Left lung (tissue), 14 donors: ENCODE results near the gene CEACAM20. TPM values are rescaled to one million over a fixed set of nuclear protein-coding genes. Genes with fewer than 3 reads are reported as not detected.

Source experiments
- ATAC-seq: fragments of 200-7000 bp; cut with Tn5 transposase; one replicate; pipeline ENCODE4 v1.9.1; 2020; ENCODE audit warnings: moderate library complexity
- DNase-seq, 4 donors: peaks; one replicate each; pipeline ENCODE4 v3.0.0-alpha.2; 2013 to 2020
- H3K27ac ChIP-seq, 2 donors: fragments of 200-600 bp; sonication (generic) in 1 of 2; one replicate each; pipeline versions ENCODE4 v1.5.0 to v1.8.0; 2020 to 2021
- H3K27me3 ChIP-seq, 2 donors: fragments of 200-600 bp; sonication (generic) in 1 of 2; one replicate each; pipeline versions ENCODE4 v1.5.0 to v1.8.0; 2020 to 2021
- H3K36me3 ChIP-seq, 2 donors: fragments of 200-600 bp; sonication (generic) in 1 of 2; one replicate each; pipeline versions ENCODE4 v1.5.0 to v1.8.0; 2020 to 2021
- H3K4me1 ChIP-seq, 2 donors: fragments of 200-600 bp; one replicate each; pipeline ENCODE4 v1.8.0; 2021
- H3K4me3 ChIP-seq, 2 donors: fragments of 200-600 bp; sonication (generic) in 1 of 2; one replicate each; pipeline versions ENCODE4 v1.5.0 to v1.8.0; 2020 to 2021; ENCODE audit warnings: mild to moderate bottlenecking in 1 of 2
- H3K9me3 ChIP-seq, 2 donors: fragments of 200-600 bp; sonication (generic) in 1 of 2; one replicate each; pipeline versions ENCODE4 v1.5.0 to v1.8.0; 2020 to 2021
- intact Hi-C, 2 donors: fragments of 100-400 bp; cut with DNase I; formaldehyde crosslinking; loops; one replicate each; pipeline versions ENCODE4 v1.11.2 to v1.14.2; 2022
- long read RNA-seq, 12 donors: library from polyadenylated mRNA in 2 of 12; unstranded in 2 of 12; transcript quantifications; one replicate each; pipeline ENCODE4 v2.0.0 and lab custom pipeline, GENCODE V29; 2019 to 2026
- polyA plus RNA-seq, 6 donors: library from polyadenylated mRNA; unstranded; fragments of 120-200 nt; gene quantifications; one replicate each; pipeline ENCODE4 v1.2.1, GENCODE V29; 2013; ENCODE audit not compliant: insufficient read length in 6 of 6
- total RNA-seq, 2 donors: library from RNA; stranded (reverse); fragmentation: NEBNext Ultra II Directional; extraction: Animal tissue kit (Norgen Biotek cat#: 25700); gene quantifications; one replicate each; pipeline ENCODE4 v1.2.1, GENCODE V29; 2021
- TF ChIP-seq, protein P1 (sequence below), 2 donors: fragments of 200-600 bp; sonication (generic) in 1 of 2; IDR thresholded peaks; one replicate each; pipeline versions ENCODE4 v1.5.0 to v1.8.0; 2021; ENCODE audit warnings: antibody characterized with exemption in 2 of 2
- donor health status: DM: no; HTN: yes; CAD: no.
- donor health status: DM: no; HTN: no; CAD: no.

The CEACAM20 gene
- total RNA-seq (not detected), polyA plus RNA-seq (not detected)
- long read RNA-seq, donor 1: 0 reads
- long read RNA-seq, donor 2: 0 reads
- long read RNA-seq, donor 3: 0 reads
- long read RNA-seq, donor 4: 0 reads
- long read RNA-seq, donor 5: 0 reads
- long read RNA-seq, donor 6: 0 reads
- long read RNA-seq, donor 7: 0 reads
- long read RNA-seq, donor 8: 0 reads
- long read RNA-seq, donor 9: 0 reads
- long read RNA-seq, donor 10: 0 reads
- long read RNA-seq, donor 11: 0 reads
- long read RNA-seq, donor 12: 0 reads

DNA sequence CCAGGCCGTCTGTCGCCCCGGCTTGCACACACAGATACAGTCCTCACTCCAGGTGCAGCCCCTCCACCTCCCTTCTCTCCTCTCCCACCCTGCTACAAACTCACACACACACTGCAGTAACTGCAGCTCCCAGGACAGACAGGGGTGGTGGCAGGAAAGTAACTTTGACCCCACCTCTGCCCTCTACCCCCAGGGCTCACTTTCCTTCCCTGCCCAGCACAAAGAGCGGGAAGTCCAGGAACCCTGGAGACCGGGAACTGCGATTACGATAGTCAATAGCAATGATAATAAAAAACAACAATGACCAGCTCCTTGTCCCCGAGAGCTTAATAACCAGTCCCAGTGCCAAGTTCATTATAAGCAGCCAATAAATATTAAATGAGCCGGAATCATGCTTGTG, at the start of gene CEACAM20:
TSS of gene CEACAM20 (minus strand) at position 140 of the 400 bp plus-strand sequence. CDS start 166 bp downstream, outside the sequence.
- H3K9me3 ChIP-seq: no peaks in the 10 kb centered on the region
- intact Hi-C loops: no loop called here
- H3K4me1 ChIP-seq: no peaks in the 10 kb centered on the region
- H3K27me3 ChIP-seq: peaks cover 0 to 47% of the 10 kb centered on the region in 2 donors
- H3K27ac ChIP-seq: no peak within 1 kb of the TSS
- TF ChIP-seq, protein P1, sequence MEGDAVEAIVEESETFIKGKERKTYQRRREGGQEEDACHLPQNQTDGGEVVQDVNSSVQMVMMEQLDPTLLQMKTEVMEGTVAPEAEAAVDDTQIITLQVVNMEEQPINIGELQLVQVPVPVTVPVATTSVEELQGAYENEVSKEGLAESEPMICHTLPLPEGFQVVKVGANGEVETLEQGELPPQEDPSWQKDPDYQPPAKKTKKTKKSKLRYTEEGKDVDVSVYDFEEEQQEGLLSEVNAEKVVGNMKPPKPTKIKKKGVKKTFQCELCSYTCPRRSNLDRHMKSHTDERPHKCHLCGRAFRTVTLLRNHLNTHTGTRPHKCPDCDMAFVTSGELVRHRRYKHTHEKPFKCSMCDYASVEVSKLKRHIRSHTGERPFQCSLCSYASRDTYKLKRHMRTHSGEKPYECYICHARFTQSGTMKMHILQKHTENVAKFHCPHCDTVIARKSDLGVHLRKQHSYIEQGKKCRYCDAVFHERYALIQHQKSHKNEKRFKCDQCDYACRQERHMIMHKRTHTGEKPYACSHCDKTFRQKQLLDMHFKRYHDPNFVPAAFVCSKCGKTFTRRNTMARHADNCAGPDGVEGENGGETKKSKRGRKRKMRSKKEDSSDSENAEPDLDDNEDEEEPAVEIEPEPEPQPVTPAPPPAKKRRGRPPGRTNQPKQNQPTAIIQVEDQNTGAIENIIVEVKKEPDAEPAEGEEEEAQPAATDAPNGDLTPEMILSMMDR (IDR thresholded peaks at IDR 0.05): no peak
- no peaks in the 10 kb centered on the region for H3K36me3 ChIP-seq
- no peak for ATAC-seq
- no peak for DNase-seq
- no peak within 1 kb of the TSS for H3K4me3 ChIP-seq

DNA sequence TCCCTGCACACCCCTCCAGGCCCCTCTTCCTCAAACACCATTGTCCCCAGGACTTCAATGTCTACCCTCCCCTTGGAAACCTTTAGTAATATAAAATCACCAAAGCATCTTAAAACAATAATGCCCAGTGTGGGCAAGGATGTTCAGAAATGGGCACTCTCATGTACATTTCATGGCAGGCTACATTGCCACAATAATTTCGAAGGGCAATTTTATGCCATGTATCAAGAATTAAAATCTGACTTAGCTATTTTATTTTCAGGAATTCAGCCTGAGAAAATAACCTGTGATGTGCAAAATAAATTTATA, 48.0 kb upstream of the CEACAM20 start:
- Histone ChIP-seq H3K27ac (no peak overlapping the region), H3K36me3 (no peaks in the 10 kb centered on the region), H3K4me3 (no peak overlapping the region), H3K4me1 (no peaks in the 10 kb centered on the region), H3K9me3 (no peaks in the 10 kb centered on the region), H3K27me3 (no peaks in the 10 kb centered on the region)
- TF ChIP-seq, protein P1 (IDR thresholded peaks at IDR 0.05): no peak
- ATAC-seq (no peak), DNase-seq (no peak)
- intact Hi-C loops: loop anchor here in 1 of 2 donors (5.0 kb wide), 1 partner anchor 80 kb away; no protein-coding TSS in a partner anchor

DNA sequence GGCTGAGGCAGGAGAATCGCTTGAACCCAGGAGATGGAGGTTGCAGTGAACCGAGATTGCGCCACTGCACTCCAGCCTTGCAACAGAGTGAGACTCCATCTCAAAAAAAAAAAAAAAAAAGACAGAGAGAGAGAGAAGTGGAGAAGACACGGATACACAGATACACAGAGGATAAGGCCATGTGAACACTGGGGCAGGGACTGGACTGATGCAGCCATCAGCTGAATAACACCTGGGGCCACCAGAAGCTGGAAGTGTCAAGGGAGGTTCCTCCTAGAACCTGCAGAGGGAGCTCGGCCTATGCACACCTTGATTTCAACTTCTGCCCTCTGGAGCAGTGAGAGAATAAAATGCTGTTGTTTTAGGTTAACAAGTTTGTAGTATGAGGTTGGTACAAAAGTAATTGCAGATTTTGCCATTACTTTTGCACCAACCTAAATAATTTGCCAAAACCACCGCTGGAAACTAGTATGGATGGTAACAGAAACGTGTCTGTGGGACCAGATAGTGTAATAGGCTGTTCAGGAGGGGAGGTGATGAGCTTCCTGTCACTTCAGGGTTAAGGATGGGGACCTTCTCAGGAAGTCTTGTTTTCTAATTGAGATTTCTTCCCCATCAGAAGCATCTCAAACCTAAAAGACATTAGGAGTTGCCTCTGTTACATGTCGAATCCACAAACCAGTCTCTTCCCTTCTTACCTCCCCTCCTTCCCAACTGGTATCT, 47.5 kb upstream of the CEACAM20 start:
- Histone ChIP-seq H3K4me3 (no peak overlapping the region), H3K9me3 (no peaks in the 10 kb centered on the region), H3K27ac (no peak overlapping the region), H3K4me1 (no peaks in the 10 kb centered on the region), H3K27me3 (no peaks in the 10 kb centered on the region), H3K36me3 (no peaks in the 10 kb centered on the region)
- ATAC-seq (peak; percentile 95), DNase-seq (peak in 1 of 4 donors; percentile 40)
- intact Hi-C loops: loop anchor here in 1 of 2 donors (5.0 kb wide), 1 partner anchor 80 kb away; no protein-coding TSS in a partner anchor
- TF ChIP-seq, protein P1 (IDR thresholded peaks at IDR 0.05): peak; percentile 26 to 64

DNA sequence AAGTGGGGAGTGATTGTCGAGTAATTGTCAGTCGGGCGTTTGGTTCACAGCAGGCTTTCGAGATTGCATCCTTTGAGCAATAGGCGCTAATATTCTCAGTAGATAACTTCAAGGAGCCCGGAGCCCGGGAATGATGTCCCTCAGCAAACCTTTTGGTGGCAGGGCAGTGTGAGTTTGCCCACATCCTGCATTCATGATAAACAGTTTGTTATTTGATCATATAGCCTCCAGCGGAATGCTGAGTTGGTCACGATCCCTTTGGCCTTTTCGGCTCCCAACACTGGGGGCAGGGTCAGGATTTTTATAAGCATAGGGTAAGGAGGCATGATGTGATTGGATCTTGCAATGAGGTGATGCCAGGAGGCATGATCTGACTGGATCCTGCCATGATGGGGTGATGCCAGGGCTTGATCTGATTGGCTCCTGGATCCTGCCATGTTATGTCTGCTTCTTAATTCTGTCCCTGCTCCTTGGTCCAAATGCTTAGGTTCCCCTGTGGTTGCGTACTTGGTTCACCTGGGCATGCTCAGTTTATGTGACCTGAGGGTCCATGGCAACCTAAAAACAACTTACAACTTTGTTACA, 45.7 kb upstream of the CEACAM20 start:
- ATAC-seq: no peak
- no peaks in the 10 kb centered on the region for H3K27me3 ChIP-seq
- DNase-seq: no peak

More for the DNA sequence above, 45.7 kb upstream of the CEACAM20 start:
- H3K4me3 ChIP-seq: no peak overlapping the region
- no peak overlapping the region for H3K27ac ChIP-seq
- intact Hi-C loops: loop anchor here in 1 of 2 donors (5.0 kb wide), 1 partner anchor 82 kb away; no protein-coding TSS in a partner anchor
- TF ChIP-seq, protein P1 (IDR thresholded peaks at IDR 0.05): no peak
- H3K4me1 ChIP-seq: no peaks in the 10 kb centered on the region
- no peaks in the 10 kb centered on the region for H3K9me3 ChIP-seq
- H3K36me3 ChIP-seq: no peaks in the 10 kb centered on the region
